ENCODE measurements around the gene MSH5. TPM values are rescaled to one million over a fixed set of nuclear protein-coding genes. Genes with fewer than 3 reads are reported as not detected.

MSH5 gene
- total RNA-seq, 2 donors from 2014 or later = 35.7 to 57.2 TPM

- H3K36me3 ChIP-seq (ENCODE audit: control insufficient read depth, insufficient read depth, low read length) = no peaks in the 10 kb centered on the region
- peaks cover 3% of the 10 kb centered on the region for H3K9me3 Mint-ChIP-seq
- no peak overlapping the region for H3K27ac Mint-ChIP-seq
- H3K27me3 ChIP-seq (ENCODE audit: control insufficient read depth, insufficient read depth, low read length, poor library complexity, severe bottlenecking) = no peaks in the 10 kb centered on the region
- 92 to 95% methylated on average over 10 to 12 of the region's 12 CpGs for WGBS, 2 experiments (ENCODE audit: insufficient coverage in 1 of 2, insufficient read length in 1 of 2)
- H3K4me1 ChIP-seq (ENCODE audit: control insufficient read depth, insufficient read depth, low read length) = no peaks in the 10 kb centered on the region
- no peak for DNase-seq
- no peak overlapping the region for H3K4me3 ChIP-seq (ENCODE audit: low read length)
- no peaks in the 10 kb centered on the region for H3K27me3 Mint-ChIP-seq (ENCODE audit: insufficient read depth)
- no peaks in the 10 kb centered on the region for H3K9me3 ChIP-seq (ENCODE audit: control insufficient read depth, low read length)
- no peak overlapping the region for H3K27ac ChIP-seq (ENCODE audit: low read depth, low read length)
- H3K4me3 Mint-ChIP-seq = no peak overlapping the region
- H3K9ac ChIP-seq (ENCODE audit: extremely low read depth, low read length, poor library complexity, severe bottlenecking) = no peak overlapping the region
- no peaks in the 10 kb centered on the region for H3K36me3 Mint-ChIP-seq (ENCODE audit: low read depth)
- TF ChIP-seq, protein P1, sequence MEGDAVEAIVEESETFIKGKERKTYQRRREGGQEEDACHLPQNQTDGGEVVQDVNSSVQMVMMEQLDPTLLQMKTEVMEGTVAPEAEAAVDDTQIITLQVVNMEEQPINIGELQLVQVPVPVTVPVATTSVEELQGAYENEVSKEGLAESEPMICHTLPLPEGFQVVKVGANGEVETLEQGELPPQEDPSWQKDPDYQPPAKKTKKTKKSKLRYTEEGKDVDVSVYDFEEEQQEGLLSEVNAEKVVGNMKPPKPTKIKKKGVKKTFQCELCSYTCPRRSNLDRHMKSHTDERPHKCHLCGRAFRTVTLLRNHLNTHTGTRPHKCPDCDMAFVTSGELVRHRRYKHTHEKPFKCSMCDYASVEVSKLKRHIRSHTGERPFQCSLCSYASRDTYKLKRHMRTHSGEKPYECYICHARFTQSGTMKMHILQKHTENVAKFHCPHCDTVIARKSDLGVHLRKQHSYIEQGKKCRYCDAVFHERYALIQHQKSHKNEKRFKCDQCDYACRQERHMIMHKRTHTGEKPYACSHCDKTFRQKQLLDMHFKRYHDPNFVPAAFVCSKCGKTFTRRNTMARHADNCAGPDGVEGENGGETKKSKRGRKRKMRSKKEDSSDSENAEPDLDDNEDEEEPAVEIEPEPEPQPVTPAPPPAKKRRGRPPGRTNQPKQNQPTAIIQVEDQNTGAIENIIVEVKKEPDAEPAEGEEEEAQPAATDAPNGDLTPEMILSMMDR (conservative IDR thresholded peaks at IDR 0.05) = no peak
- H3K4me1 Mint-ChIP-seq = peaks cover 8% of the 10 kb centered on the region
Observed at GRCh38 chr6:31811645-31812044, 71.8 kb downstream of the MSH5 start.

Small RNAs within 50 kb of the gene (microRNA-seq; reads per million reads assigned to microRNA genes)
- gene MIR4646 (ENCODE audit: borderline microRNAs expressed) = not detected

Other genes starting within 250 kb of the MSH5 start
- 1 to 10 TPM; 8.2 to 8.5 TPM for gene MICB, start 241.9 kb upstream of the MSH5 start, total RNA-seq
- gene MCCD1, start 211.0 kb upstream of the MSH5 start, total RNA-seq = not detected
- gene DDX39B, start 198.0 kb upstream of the MSH5 start, total RNA-seq = 100 to 1,000 TPM; 572 to 654 TPM
- 1 to 10 TPM; 1.7 to 2.1 TPM for gene ATP6V1G2, start 193.4 kb upstream of the MSH5 start, total RNA-seq
- 10 to 100 TPM; 17.4 to 26.3 TPM for gene NFKBIL1, start 192.4 kb upstream of the MSH5 start, total RNA-seq
- gene LTA, start 167.7 kb upstream of the MSH5 start, total RNA-seq = not detected
- not detected for gene TNF, start 164.4 kb upstream of the MSH5 start, total RNA-seq
- 1 to 10 TPM in 1 of 2 donors, not detected in 1; 1.3 TPM for gene LTB, start 157.6 kb upstream of the MSH5 start, total RNA-seq
- not detected for gene LST1, start 153.7 kb upstream of the MSH5 start, total RNA-seq
- gene NCR3, start 147.0 kb upstream of the MSH5 start, total RNA-seq = not detected
- gene AIF1, start 124.8 kb upstream of the MSH5 start, total RNA-seq = 1 to 10 TPM in 1 of 2 donors, under 1 TPM in 1; 0.70 to 1.7 TPM
- gene PRRC2A, start 119.3 kb upstream of the MSH5 start, total RNA-seq = 100 to 1,000 TPM; 329 to 330 TPM
- 100 to 1,000 TPM; 413 to 428 TPM for gene BAG6, start 87.3 kb upstream of the MSH5 start, total RNA-seq
- 1 to 10 TPM; 1.6 to 3.2 TPM for gene APOM, start 84.1 kb upstream of the MSH5 start, total RNA-seq
- gene C6orf47, start 79.2 kb upstream of the MSH5 start, total RNA-seq = 10 to 100 TPM; 14.0 to 14.9 TPM
- 10 to 100 TPM; 16.1 to 21.3 TPM for gene GPANK1, start 75.0 kb upstream of the MSH5 start, total RNA-seq
- gene CSNK2B, start 73.9 kb upstream of the MSH5 start, total RNA-seq = 100 to 1,000 TPM; 155 to 171 TPM
- gene LY6G5B, start 70.0 kb upstream of the MSH5 start, total RNA-seq = 10 to 100 TPM; 13.9 to 17.0 TPM
- gene LY6G5C, start 58.9 kb upstream of the MSH5 start, total RNA-seq = 1 to 10 TPM in 1 of 2 donors, under 1 TPM in 1; 0.93 to 2.0 TPM
- 10 to 100 TPM; 38.3 to 59.5 TPM for gene ABHD16A, start 36.7 kb upstream of the MSH5 start, total RNA-seq
- not detected for gene LY6G6F, start 33.1 kb upstream of the MSH5 start, total RNA-seq
- gene LY6G6D, start 24.7 kb upstream of the MSH5 start, total RNA-seq = not detected
- under 1 TPM; 0.29 to 0.38 TPM for gene LY6G6C, start 18.3 kb upstream of the MSH5 start, total RNA-seq
- gene MPIG6B, start 16.6 kb upstream of the MSH5 start, total RNA-seq = not detected
- gene DDAH2, start 10.7 kb upstream of the MSH5 start, total RNA-seq = 100 to 1,000 TPM; 150 to 153 TPM
- gene CLIC1, start 3.5 kb upstream of the MSH5 start, total RNA-seq = 100 to 1,000 TPM; 289 to 380 TPM
- gene SAPCD1, start 22.7 kb downstream of the MSH5 start, total RNA-seq = 1 to 10 TPM; 7.9 to 8.4 TPM
- gene VWA7, start 37.3 kb downstream of the MSH5 start, total RNA-seq = under 1 TPM; 0.64 to 0.95 TPM
- 10 to 100 TPM; 81.4 to 83.1 TPM for gene VARS1, start 55.7 kb downstream of the MSH5 start, total RNA-seq
- gene LSM2, start 67.0 kb downstream of the MSH5 start, total RNA-seq = 100 to 1,000 TPM; 106 to 119 TPM
- 1 to 10 TPM; 1.2 to 1.5 TPM for gene HSPA1L, start 75.3 kb downstream of the MSH5 start, total RNA-seq
- 10 to 100 TPM; 53.1 to 62.6 TPM for gene HSPA1A, start 75.5 kb downstream of the MSH5 start, total RNA-seq
- 10 to 100 TPM; 61.8 to 83.9 TPM for gene HSPA1B, start 87.7 kb downstream of the MSH5 start, total RNA-seq
- 10 to 100 TPM; 42.4 to 50.7 TPM for gene NEU1, start 122.8 kb downstream of the MSH5 start, total RNA-seq
- 1 to 10 TPM; 1.3 to 3.6 TPM for gene SLC44A4, start 139.0 kb downstream of the MSH5 start, total RNA-seq
- 100 to 1,000 TPM; 113 to 121 TPM for gene EHMT2, start 157.7 kb downstream of the MSH5 start, total RNA-seq
- 10 to 100 TPM; 25.4 to 29.9 TPM for gene ZBTB12, start 162.1 kb downstream of the MSH5 start, total RNA-seq
- gene C2, start 187.7 kb downstream of the MSH5 start, total RNA-seq = 1 to 10 TPM in 1 of 2 donors, under 1 TPM in 1; 0.29 to 1.0 TPM
- gene CFB, start 206.1 kb downstream of the MSH5 start, total RNA-seq = under 1 TPM; 0.51 to 0.66 TPM
- 100 to 1,000 TPM in 1 of 2 donors, 10 to 100 TPM in 1; 90.3 to 132 TPM for gene NELFE, start 219.0 kb downstream of the MSH5 start, total RNA-seq
- 100 to 1,000 TPM in 1 of 2 donors, 10 to 100 TPM in 1; 95.8 to 103 TPM for gene SKIC2, start 219.2 kb downstream of the MSH5 start, total RNA-seq
- 10 to 100 TPM; 19.2 to 22.3 TPM for gene DXO, start 232.1 kb downstream of the MSH5 start, total RNA-seq
- 1 to 10 TPM; 4.5 to 6.2 TPM for gene C4A, start 242.1 kb downstream of the MSH5 start, total RNA-seq

Measured in endodermal cell (in vitro differentiated cells).